Neural progenitor cell (in vitro differentiated cells): ENCODE measurements around the gene SH2D3C. TPM values are rescaled to one million over a fixed set of nuclear protein-coding genes. Genes with fewer than 3 reads are reported as not detected.
"Not testable (repeated sequence)": the region's sequence is repeated elsewhere in the genome, so short reads cannot be mapped to it uniquely, and the experiment has no call there.

Source experiments
- DNase-seq: peaks from one replicate; pipeline ENCODE4 v3.0.0-alpha.2; 2016; ENCODE audit warnings: low spot score
- H2AFZ ChIP-seq: fragments of 200-600 bp; sonication (generic); replicated peaks from 2 replicates; pipeline ENCODE4 v1.6.1; 2016; ENCODE audit warnings: antibody characterized with exemption
- H3F3A ChIP-seq: fragments of 200-600 bp; sonication (generic); 2 replicates; pipeline ENCODE4 v1.6.1; 2016; ENCODE audit warnings: antibody characterized with exemption, low read depth
- H3K27ac ChIP-seq: fragments of 200-600 bp; sonication (generic); 2 replicates; pipeline ENCODE4 v1.5.1; 2016; ENCODE audit warnings: mild to moderate bottlenecking
- H3K27me3 ChIP-seq: fragments of 200-600 bp; sonication (generic); 2 replicates; pipeline ENCODE4 v1.6.1; 2016; ENCODE audit warnings: mild to moderate bottlenecking, moderate library complexity
- H3K36me3 ChIP-seq: fragments of 200-600 bp; sonication (generic); 2 replicates; pipeline ENCODE4 v1.5.1; 2016
- H3K4me1 ChIP-seq: fragments of 200-600 bp; sonication (generic); 2 replicates; pipeline ENCODE4 v1.6.1; 2016; ENCODE audit warnings: mixed run types
- H3K4me2 ChIP-seq: fragments of 200-600 bp; sonication (generic); 2 replicates; pipeline ENCODE4 v1.6.1; 2016
- H3K4me3 ChIP-seq: fragments of 200-600 bp; sonication (generic); 2 replicates; pipeline ENCODE4 v1.5.1; 2016
- H3K79me2 ChIP-seq: fragments of 200-600 bp; sonication (generic); 2 replicates; pipeline ENCODE4 v1.6.1; 2016; ENCODE audit warnings: low read depth
- H3K9ac ChIP-seq: fragments of 200-600 bp; sonication (generic); 2 replicates; pipeline ENCODE4 v1.6.1; 2016
- H3K9me3 ChIP-seq: fragments of 200-600 bp; sonication (generic); 2 replicates; pipeline ENCODE4 v1.5.1; 2016; ENCODE audit warnings: low read depth
- H4K20me1 ChIP-seq: fragments of 200-600 bp; sonication (generic); 2 replicates; pipeline ENCODE4 v1.6.1; 2016; ENCODE audit warnings: low read depth
- H3K27ac Mint-ChIP-seq: 3 replicates; pipeline ENCODE4 v1.8.0; 2021; ENCODE audit warnings: mixed read lengths
- H3K27me3 Mint-ChIP-seq: 2 replicates; pipeline ENCODE4 v1.8.0; 2022; ENCODE audit warnings: low read depth, mild to moderate bottlenecking, inconsistent platforms, moderate library complexity, mixed read lengths; ENCODE audit not compliant: insufficient read depth
- H3K36me3 Mint-ChIP-seq: 3 replicates; pipeline ENCODE4 v1.8.0; 2021; ENCODE audit warnings: mixed read lengths
- H3K4me1 Mint-ChIP-seq: 3 replicates; pipeline ENCODE4 v1.8.0; 2021; ENCODE audit warnings: mixed read lengths
- H3K4me3 Mint-ChIP-seq: 3 replicates; pipeline ENCODE4 v1.8.0; 2021; ENCODE audit warnings: mild to moderate bottlenecking, moderate library complexity, mixed read lengths
- H3K9me3 Mint-ChIP-seq: 3 replicates; pipeline ENCODE4 v1.8.0; 2020; ENCODE audit warnings: mixed read lengths
- CTCF ChIP-seq: fragments of 200-600 bp; sonication (generic); IDR thresholded peaks from 2 replicates; pipeline ENCODE4 v1.5.1; 2017; ENCODE audit warnings: antibody characterized with exemption, mild to moderate bottlenecking
- EZH2 ChIP-seq: fragments of 200-600 bp; sonication (generic); IDR thresholded peaks from 2 replicates; pipeline ENCODE4 v1.6.1; 2017; ENCODE audit warnings: antibody characterized with exemption, mild to moderate bottlenecking, moderate library complexity
- EZH2phosphoT487 ChIP-seq: fragments of 200-600 bp; sonication (generic); IDR thresholded peaks from 2 replicates; pipeline ENCODE4 v1.6.1; 2017; ENCODE audit warnings: antibody characterized with exemption
- total RNA-seq: library from RNA; depleted of rRNA; stranded (reverse); fragments of >200 nt; gene quantifications from 2 replicates; pipeline ENCODE4 v1.2.3, GENCODE V29; 2015; ENCODE audit warnings: low replicate concordance

SH2D3C gene
- total RNA-seq, 1 donor from 2014 or later = 1.9 TPM

- no peaks in the 10 kb centered on the region for H3K9me3 Mint-ChIP-seq
- H3K9me3 ChIP-seq = no peaks in the 10 kb centered on the region
- peaks cover 9% of the 10 kb centered on the region for H3K27me3 ChIP-seq
- H3K79me2 ChIP-seq = no peaks in the 10 kb centered on the region
- H3K27ac ChIP-seq = no peak overlapping the region
- peaks cover under 1% of the 10 kb centered on the region for H3F3A ChIP-seq
- DNase-seq = no peak
- H3K4me1 ChIP-seq = peaks cover 10% of the 10 kb centered on the region
- H3K36me3 Mint-ChIP-seq = no peaks in the 10 kb centered on the region
- H3K9ac ChIP-seq = no peak overlapping the region
- H3K4me3 ChIP-seq = no peak overlapping the region
- peaks cover under 1% of the 10 kb centered on the region for H4K20me1 ChIP-seq
- H3K4me2 ChIP-seq = no peak overlapping the region
- no peak overlapping the region for H3K4me3 Mint-ChIP-seq
- H3K27me3 Mint-ChIP-seq = peaks cover 23% of the 10 kb centered on the region
- H3K36me3 ChIP-seq = no peaks in the 10 kb centered on the region
- TF ChIP-seq EZH2phosphoT487 = no peak
- TF ChIP-seq EZH2 = no peak
- no peak for TF ChIP-seq CTCF
- H2AFZ ChIP-seq = no peak overlapping the region
- peaks cover 28% of the 10 kb centered on the region for H3K4me1 Mint-ChIP-seq
- no peak overlapping the region for H3K27ac Mint-ChIP-seq
Measured at GRCh38 chr9:127761061-127761460, 17.4 kb downstream of the SH2D3C start.

GRCh38 chr9:127758843-127759242 lies 19.6 kb downstream of the SH2D3C start:
- H3K36me3 Mint-ChIP-seq = no peaks in the 10 kb centered on the region

GRCh38 chr9:127756776-127757175 lies 21.7 kb downstream of the SH2D3C start:
- H3K27me3 ChIP-seq = peaks cover 47% of the 10 kb centered on the region
- not testable (repeated sequence) for DNase-seq, H3K4me3 Mint-ChIP-seq, H3K27ac ChIP-seq, H3K27ac Mint-ChIP-seq, H3K36me3 Mint-ChIP-seq, H2AFZ ChIP-seq, H3K9me3 ChIP-seq, H3K9ac ChIP-seq, H3K4me1 Mint-ChIP-seq, H3K9me3 Mint-ChIP-seq, H3K4me3 ChIP-seq, H3K4me2 ChIP-seq, H3K79me2 ChIP-seq, H3K36me3 ChIP-seq
- peaks cover 36% of the 10 kb centered on the region for H4K20me1 ChIP-seq
- peaks cover 34% of the 10 kb centered on the region for H3K27me3 Mint-ChIP-seq
- H3F3A ChIP-seq = peaks cover 18% of the 10 kb centered on the region
- H3K4me1 ChIP-seq = peaks cover 10% of the 10 kb centered on the region

More at GRCh38 chr9:127758843-127759242, 19.6 kb downstream of the SH2D3C start:
- Histone ChIP-seq H3K27me3 (peaks cover 26% of the 10 kb centered on the region), H3K27ac (no peak overlapping the region), H2AFZ (no peak overlapping the region), H3K79me2 (no peaks in the 10 kb centered on the region), H3K36me3 (no peaks in the 10 kb centered on the region), H3K4me3 (no peak overlapping the region), H3K9ac (no peak overlapping the region), H3K9me3 (no peaks in the 10 kb centered on the region), H4K20me1 (peaks cover 15% of the 10 kb centered on the region), H3K4me2 (no peak overlapping the region), H3K4me1 (peaks cover 16% of the 10 kb centered on the region), H3F3A (peaks cover 16% of the 10 kb centered on the region)
- H3K4me1 Mint-ChIP-seq = peaks cover 24% of the 10 kb centered on the region
- H3K9me3 Mint-ChIP-seq = no peaks in the 10 kb centered on the region
- no peak for TF ChIP-seq EZH2
- no peak for TF ChIP-seq CTCF
- TF ChIP-seq EZH2phosphoT487 = no peak
- H3K27ac Mint-ChIP-seq = no peak overlapping the region
- peaks cover 21% of the 10 kb centered on the region for H3K27me3 Mint-ChIP-seq
- no peak overlapping the region for H3K4me3 Mint-ChIP-seq
- DNase-seq = no peak

- Histone ChIP-seq H3K27me3 (peaks cover 50% of the 10 kb centered on the region), H3K9ac (no peak overlapping the region), H3K79me2 (no peaks in the 10 kb centered on the region), H3K9me3 (no peaks in the 10 kb centered on the region), H3K27ac (no peak overlapping the region), H3F3A (peaks cover 18% of the 10 kb centered on the region), H3K4me3 (no peak overlapping the region), H3K4me2 (no peak overlapping the region), H2AFZ (no peak overlapping the region), H4K20me1 (peaks cover 41% of the 10 kb centered on the region), H3K36me3 (no peaks in the 10 kb centered on the region), H3K4me1 (peaks cover 6% of the 10 kb centered on the region)
- Mint-ChIP-seq H3K36me3 (no peaks in the 10 kb centered on the region), H3K4me1 (peaks cover 4% of the 10 kb centered on the region), H3K9me3 (no peaks in the 10 kb centered on the region), H3K27me3 (peaks cover 34% of the 10 kb centered on the region), H3K4me3 (peak overlapping the region; percentile 75), H3K27ac (no peak overlapping the region)
- DNase-seq = no peak
- TF ChIP-seq EZH2phosphoT487 = no peak
Measured at GRCh38 chr9:127756233-127756632, 22.2 kb downstream of the SH2D3C start.
